Activated CD8-positive, alpha-beta T cell treated with anti-CD3 and anti-CD28 coated beads, Interleukin-2, amount 10 ng/mL, durations not matched to agents 7 days and 5 days (primary cell): ENCODE data around the gene SHCBP1. TPM values are rescaled to one million over a fixed set of nuclear protein-coding genes. Genes with fewer than 3 reads are reported as not detected.
"Not testable (repeated sequence)": the region's sequence is repeated elsewhere in the genome, so short reads cannot be mapped to it uniquely, and the experiment has no call there.

Experiments used
- ATAC-seq: fragments of 150-1000 bp; cut with Tn5 transposase; one replicate; pipeline ENCODE4 v1.10.0; 2021; ENCODE audit warnings: moderate library complexity
- CTCF ChIA-PET: fragments of 350-600 bp; sonication (Branson Sonifier 250); formaldehyde crosslinking; loops from one replicate; lab custom pipeline; 2021; ENCODE audit warnings: antibody characterized with exemption; lab: Charles Lee
- POLR2A ChIA-PET: fragments of 350-600 bp; sonication (Branson Sonifier 250); formaldehyde crosslinking; loops from one replicate; lab custom pipeline; 2021; ENCODE audit warnings: antibody characterized with exemption; lab: Charles Lee
- DNase-seq: peaks from one replicate; pipeline ENCODE4 v3.0.0-alpha.2; 2020
- H3K27ac Mint-ChIP-seq: one replicate; pipeline ENCODE4 v1.8.0; 2021; ENCODE audit warnings: mild to moderate bottlenecking, mixed read lengths
- H3K27me3 Mint-ChIP-seq: one replicate; pipeline ENCODE4 v1.8.0; 2021; ENCODE audit warnings: low read depth, mixed read lengths
- H3K36me3 Mint-ChIP-seq: one replicate; pipeline ENCODE4 v1.8.0; 2021; ENCODE audit warnings: low read depth, mixed read lengths
- H3K4me1 Mint-ChIP-seq: one replicate; pipeline ENCODE4 v1.8.0; 2021; ENCODE audit warnings: low read depth, mixed read lengths
- H3K4me3 Mint-ChIP-seq: one replicate; pipeline ENCODE4 v1.8.0; 2021; ENCODE audit warnings: mild to moderate bottlenecking, mixed read lengths
- H3K9me3 Mint-ChIP-seq: one replicate; pipeline ENCODE4 v1.8.0; 2022; ENCODE audit warnings: mixed read lengths; ENCODE audit not compliant: insufficient read depth
- total RNA-seq, 2 experiments: library from RNA; stranded (reverse); gene quantifications; one replicate each; pipeline ENCODE4 v1.2.3, GENCODE V29; 2021

SHCBP1 gene
- total RNA-seq, 2 experiments from 2014 or later: 54.7 to 60.2 TPM

GRCh38 chr16:46568472-46569230, 52.5 kb downstream of the SHCBP1 start:
- CTCF ChIA-PET: no interaction called here
- POLR2A ChIA-PET: no interaction called here
- DNase-seq (no peak), ATAC-seq (no peak)
- H3K4me3 Mint-ChIP-seq: no peak overlapping the region
- H3K27ac Mint-ChIP-seq: no peak overlapping the region
- no peaks in the 10 kb centered on the region for H3K9me3 Mint-ChIP-seq
- H3K36me3 Mint-ChIP-seq: no peaks in the 10 kb centered on the region
- peaks cover 3% of the 10 kb centered on the region for H3K4me1 Mint-ChIP-seq
- H3K27me3 Mint-ChIP-seq: peaks cover 7% of the 10 kb centered on the region

- H3K36me3 Mint-ChIP-seq: no peaks in the 10 kb centered on the region
- no peak overlapping the region for H3K27ac Mint-ChIP-seq
- no peaks in the 10 kb centered on the region for H3K9me3 Mint-ChIP-seq
- no peak for DNase-seq
- ATAC-seq: no peak
- ChIA-PET POLR2A (no interaction called here), CTCF (interaction anchor here (1.9 kb wide), 1 partner anchor 9 kb away, joined by 5 read pairs; no protein-coding TSS in a partner anchor)
- peaks cover 19% of the 10 kb centered on the region for H3K27me3 Mint-ChIP-seq
- H3K4me1 Mint-ChIP-seq: no peaks in the 10 kb centered on the region
- no peak overlapping the region for H3K4me3 Mint-ChIP-seq
Measured at GRCh38 chr16:46562979-46563378, 58.2 kb downstream of the SHCBP1 start.

- ATAC-seq: no peak
- no peaks in the 10 kb centered on the region for H3K4me1 Mint-ChIP-seq
- CTCF ChIA-PET: interaction anchor here (0.6 kb wide), 1 partner anchor 368 kb away, joined by 5 read pairs; no protein-coding TSS in a partner anchor
- H3K36me3 Mint-ChIP-seq: no peaks in the 10 kb centered on the region
- no peaks in the 10 kb centered on the region for H3K9me3 Mint-ChIP-seq
- H3K4me3 Mint-ChIP-seq: no peak overlapping the region
- DNase-seq: no peak
- H3K27ac Mint-ChIP-seq: no peak overlapping the region
- POLR2A ChIA-PET: no interaction called here
- peaks cover 15% of the 10 kb centered on the region for H3K27me3 Mint-ChIP-seq
Measured at GRCh38 chr16:46558018-46558417, 63.2 kb downstream of the SHCBP1 start.

GRCh38 chr16:46555951-46556350, 65.2 kb downstream of the SHCBP1 start:
- POLR2A ChIA-PET: no interaction called here
- H3K36me3 Mint-ChIP-seq: no peaks in the 10 kb centered on the region
- no peaks in the 10 kb centered on the region for H3K4me1 Mint-ChIP-seq
- DNase-seq (no peak), ATAC-seq (no peak)
- peaks cover 10% of the 10 kb centered on the region for H3K27me3 Mint-ChIP-seq
- H3K4me3 Mint-ChIP-seq: no peak overlapping the region
- CTCF ChIA-PET: interaction anchor here (1.0 kb wide), 1 partner anchor 52 kb away, joined by 3 read pairs; no protein-coding TSS in a partner anchor
- H3K27ac Mint-ChIP-seq: no peak overlapping the region
- H3K9me3 Mint-ChIP-seq: no peaks in the 10 kb centered on the region

- H3K27ac Mint-ChIP-seq, H3K9me3 Mint-ChIP-seq, POLR2A ChIA-PET, H3K36me3 Mint-ChIP-seq, H3K4me1 Mint-ChIP-seq, H3K4me3 Mint-ChIP-seq, ATAC-seq, H3K27me3 Mint-ChIP-seq: not testable (repeated sequence)
- CTCF ChIA-PET: interaction anchor here (0.8 to 2.1 kb wide), 6 partner anchors 8 to 119 kb away, joined by 3 to 11 read pairs (median 4); no protein-coding TSS in a partner anchor
- DNase-seq: peak; percentile 62
Measured at GRCh38 chr16:46554435-46554834, 66.7 kb downstream of the SHCBP1 start.

- DNase-seq (no peak), ATAC-seq (no peak)
- ChIA-PET POLR2A (no interaction called here), CTCF (no interaction called here)
- Mint-ChIP-seq H3K27me3 (peaks cover 10% of the 10 kb centered on the region), H3K36me3 (no peaks in the 10 kb centered on the region), H3K9me3 (no peaks in the 10 kb centered on the region), H3K4me1 (no peaks in the 10 kb centered on the region), H3K27ac (no peak overlapping the region), H3K4me3 (no peak overlapping the region)
Measured at GRCh38 chr16:46549477-46549876, 71.7 kb downstream of the SHCBP1 start.

Other genes starting within 250 kb of the SHCBP1 start
- 10 to 100 TPM; 72.9 to 76.1 TPM for gene VPS35, start 67.8 kb upstream of the SHCBP1 start, total RNA-seq
- 10 to 100 TPM; 44.4 to 48.1 TPM for gene ORC6, start 68.3 kb upstream of the SHCBP1 start, total RNA-seq
- gene MYLK3, start 127.0 kb upstream of the SHCBP1 start, total RNA-seq: under 1 TPM in 1 of 2 experiments, not detected in 1; 0.23 TPM
- 1 to 10 TPM; 7.5 to 8.4 TPM for gene C16orf87, start 209.8 kb upstream of the SHCBP1 start, total RNA-seq